H1 (cell line): ENCODE data around the gene ZNF614. TPM values are rescaled to one million over a fixed set of nuclear protein-coding genes. Genes with fewer than 3 reads are reported as not detected.

Source experiments
- ATF3 ChIP-seq: IDR thresholded peaks from 2 replicates; pipeline ENCODE4 v1.6.1; 2011; ENCODE audit warnings: low read depth, mild to moderate bottlenecking, low read length; ENCODE audit not compliant: insufficient read depth
- BRCA1 ChIP-seq: IDR thresholded peaks from 2 replicates; pipeline ENCODE4 v1.6.1; 2012; ENCODE audit warnings: low read depth, low read length, improper control_type of control experiment
- CEBPB ChIP-seq: IDR thresholded peaks from 2 replicates; pipeline ENCODE4 v1.6.1; 2012; ENCODE audit warnings: low read depth, low read length
- CREB1 ChIP-seq: IDR thresholded peaks from 2 replicates; pipeline ENCODE4 v1.6.1; 2012; ENCODE audit warnings: inconsistent platforms
- E2F6 ChIP-seq: IDR thresholded peaks from 2 replicates; pipeline ENCODE4 v1.6.1; 2012; ENCODE audit warnings: inconsistent platforms
- EZH2 ChIP-seq: fragments of 200-600 bp; sonication (generic); IDR thresholded peaks from 2 replicates; pipeline ENCODE4 v1.7.1; 2012; ENCODE audit warnings: low read depth, mild to moderate bottlenecking, moderate library complexity, low read length, inconsistent platforms; ENCODE audit not compliant: severe bottlenecking
- FOSL1 ChIP-seq: IDR thresholded peaks from 2 replicates; pipeline ENCODE4 v1.6.1; 2011; ENCODE audit warnings: mild to moderate bottlenecking, low read depth, low read length, moderate library complexity; ENCODE audit not compliant: insufficient read depth
- HDAC2 ChIP-seq, 2 experiments: fragments of 300-600 bp in 1 of 2; sonication (generic) in 1 of 2; IDR thresholded peaks; 2 replicates each; pipeline ENCODE4 v1.6.1; 2011 to 2012; ENCODE audit warnings: low read depth in 2 of 2, low read length in 2 of 2, mild to moderate bottlenecking in 2 of 2, moderate library complexity in 2 of 2, borderline replicate concordance in 1 of 2, inconsistent platforms in 1 of 2
- KDM4A ChIP-seq: IDR thresholded peaks from one replicate; pipeline ENCODE4 v1.7.1; 2012; ENCODE audit warnings: low read depth, mild to moderate bottlenecking, moderate library complexity, low read length, inconsistent platforms; ENCODE audit not compliant: severe bottlenecking
- KDM5A ChIP-seq: fragments of 200-600 bp; IDR thresholded peaks from 2 replicates; pipeline ENCODE4 v1.7.1; 2012; ENCODE audit warnings: mild to moderate bottlenecking, low read length, inconsistent platforms, mixed read lengths
- MAX ChIP-seq: IDR thresholded peaks from 2 replicates; pipeline ENCODE4 v1.6.1; 2012; ENCODE audit warnings: inconsistent platforms
- PHF8 ChIP-seq: fragments of 200-600 bp; sonication (generic); conservative IDR thresholded peaks from 2 replicates; pipeline ENCODE4 v1.7.1; 2012; ENCODE audit warnings: low read depth, mild to moderate bottlenecking, inconsistent platforms, low read length, moderate library complexity
- POLR2AphosphoS5 ChIP-seq: IDR thresholded peaks from 2 replicates; pipeline ENCODE4 v1.6.1; 2011; ENCODE audit warnings: low read depth, low read length
- RBBP5 ChIP-seq: IDR thresholded peaks from 2 replicates; pipeline ENCODE4 v1.7.1; 2012; ENCODE audit warnings: low read depth, mild to moderate bottlenecking, inconsistent platforms, low read length, moderate library complexity, borderline replicate concordance
- SIN3A ChIP-seq, 2 experiments: IDR thresholded peaks in 1 of 2; conservative IDR thresholded peaks in 1 of 2; 2 replicates each; pipeline ENCODE4 v1.6.1; 2011 to 2012; ENCODE audit warnings: low read length in 2 of 2, improper control_type of control experiment in 1 of 2, low read depth in 1 of 2, mild to moderate bottlenecking in 1 of 2
- SIX5 ChIP-seq: IDR thresholded peaks from 2 replicates; pipeline ENCODE4 v1.6.1; 2011; ENCODE audit warnings: mild to moderate bottlenecking, low read depth, low read length
- SP4 ChIP-seq: IDR thresholded peaks from 2 replicates; pipeline ENCODE4 v1.6.1; 2012; ENCODE audit warnings: low read length, inconsistent platforms
- TAF1 ChIP-seq: IDR thresholded peaks from 2 replicates; pipeline ENCODE4 v1.6.1; 2011; ENCODE audit warnings: mild to moderate bottlenecking, low read depth, low read length
- TAF7 ChIP-seq: optimal IDR thresholded peaks from 2 replicates; pipeline ENCODE3; 2011; ENCODE audit warnings: low read depth, mild to moderate bottlenecking, inconsistent platforms, low read length, moderate library complexity, borderline replicate concordance
- TEAD4 ChIP-seq: IDR thresholded peaks from 2 replicates; pipeline ENCODE4 v1.6.1; 2012; ENCODE audit warnings: low read depth, low read length, inconsistent platforms, mixed read lengths
- YY1 ChIP-seq: IDR thresholded peaks from 2 replicates; pipeline ENCODE4 v1.6.1; 2011; ENCODE audit warnings: low read depth, mild to moderate bottlenecking, low read length
- polyA plus RNA-seq, 7 experiments: library from polyadenylated mRNA; depleted of rRNA in 3 of 7; stranded (reverse) in 5 of 7; unstranded in 2 of 7; fragments of >200 nt in 5 of 7; fragments of 200-250 nt in 2 of 7; gene quantifications; 1 replicate in 5 of 7; 2 replicates in 1 of 7; 4 replicates in 1 of 7; pipeline versions ENCODE4 v1.2.1 to v1.2.3, GENCODE V29; 2011 to 2013; ENCODE audit warnings: missing spikeins in 2 of 7, mixed read lengths in 2 of 7
- total RNA-seq: library from RNA; stranded (reverse); fragmentation: NEBNext Ultra II Directional; extraction: Animal tissue kit (Norgen Biotek cat#: 25700); gene quantifications from 2 replicates; pipeline ENCODE4 v1.2.1, GENCODE V29; 2021

Gene ZNF614
- total and polyA plus RNA-seq, 2 of the 8 experiments (the other 6 are each of a cell fraction or from before 2014, with no cell fraction given): 4.7 to 18.7 TPM

- TF ChIP-seq PHF8 (peak; percentile 49; the same call in 1 of the 2 replicates), ATF3 (no peak), CEBPB (no peak), KDM5A (0 out of 2 replicates have a peak, but pooled peaks have one; percentile 28), E2F6 (no peak), TEAD4 (peak; percentile 89), RBBP5 (peak; percentile 94), POLR2AphosphoS5 (peak; percentile 61; the same call in 1 of the 2 replicates), KDM4A (peak; percentile 71), TAF7 (peak; percentile 19), SIX5 (peak; percentile 28; the same call in 1 of the 2 replicates), FOSL1 (no peak), EZH2 (no peak), CREB1 (peak; percentile 83), MAX (peak; percentile 61), SP4 (no peak), SIN3A (conservative IDR thresholded peaks at IDR 0.05 in 1 of 2, IDR thresholded peaks at IDR 0.05 in 1 of 2; ENCODE audit: low read depth in 1 of 2, low read length in 2 of 2) (peak; percentile 83 to 91; a peak in 3 of 4 replicates), YY1 (peak; percentile 99), HDAC2 (IDR thresholded peaks at IDR 0.05; ENCODE audit: borderline replicate concordance in 1 of 2, low read depth in 2 of 2, low read length in 2 of 2) (peak; percentile 35; a peak in 1 of 4 replicates), TAF1 (peak; percentile 61; the same call in 1 of the 2 replicates), BRCA1 (no peak)
Observed at GRCh38 chr19:52048555-52049501, 20.6 kb upstream of the ZNF614 start, which contains the start of gene ZNF432 (continued).
